Activated naive CD4-positive, alpha-beta T cell treated with anti-CD3 and anti-CD28 coated beads, Interleukin-2, amount 10 ng/mL, durations not matched to agents 7 days and 5 days (primary cell): Measurements from ENCODE around the gene POLR1A.
A peak's percentile ranks its signal among the peaks of the same experiment; 100 is the strongest.

Experiments used
- CTCF ChIA-PET: fragments of 350-600 bp; sonication (Branson Sonifier 250); formaldehyde crosslinking; loops from one replicate; lab custom pipeline; 2021; ENCODE audit warnings: antibody characterized with exemption; lab: Charles Lee
- DNase-seq: peaks from one replicate; pipeline ENCODE4 v3.0.0-alpha.2; 2020
- H3K27ac Mint-ChIP-seq: one replicate; pipeline ENCODE4 v1.8.0; 2021; ENCODE audit warnings: mild to moderate bottlenecking, moderate library complexity, mixed read lengths
- H3K27me3 Mint-ChIP-seq: one replicate; pipeline ENCODE4 v1.8.0; 2021; ENCODE audit warnings: mild to moderate bottlenecking, mixed read lengths
- H3K36me3 Mint-ChIP-seq: one replicate; pipeline ENCODE4 v1.8.0; 2021; ENCODE audit warnings: mixed read lengths
- H3K4me1 Mint-ChIP-seq: one replicate; pipeline ENCODE4 v1.8.0; 2021; ENCODE audit warnings: mixed read lengths
- H3K4me3 Mint-ChIP-seq: one replicate; pipeline ENCODE4 v1.8.0; 2021; ENCODE audit warnings: mild to moderate bottlenecking, moderate library complexity, mixed read lengths
- H3K9me3 Mint-ChIP-seq: one replicate; pipeline ENCODE4 v1.8.0; 2021; ENCODE audit warnings: mixed read lengths

The POLR1A gene

GRCh38 chr2:86048383-86048701 lies 57.3 kb downstream of the POLR1A start:
- DNase-seq, result no peak
- Mint-ChIP-seq H3K36me3 (peaks cover 46% of the 10 kb centered on the region), H3K27ac (no peak overlapping the region), H3K27me3 (no peaks in the 10 kb centered on the region), H3K9me3 (no peaks in the 10 kb centered on the region), H3K4me3 (no peak overlapping the region), H3K4me1 (no peaks in the 10 kb centered on the region)
- CTCF ChIA-PET, result no interaction called here

GRCh38 chr2:86047575-86048382 lies 57.9 kb downstream of the POLR1A start:
- peak overlapping the region; percentile 80 for H3K27ac Mint-ChIP-seq
- H3K27me3 Mint-ChIP-seq, result no peaks in the 10 kb centered on the region
- H3K4me3 Mint-ChIP-seq, result no peak overlapping the region
- H3K9me3 Mint-ChIP-seq, result no peaks in the 10 kb centered on the region
- CTCF ChIA-PET, result no interaction called here
- H3K4me1 Mint-ChIP-seq, result peaks cover 4% of the 10 kb centered on the region
- DNase-seq, result no peak
- H3K36me3 Mint-ChIP-seq, result peaks cover 49% of the 10 kb centered on the region

- H3K4me3 Mint-ChIP-seq, result no peak overlapping the region
- CTCF ChIA-PET, result interaction anchor here (1.2 to 2.2 kb wide), 3 partner anchors 34 to 218 kb away, joined by 3 to 6 read pairs (median 5); partner anchors contain the start of gene ST3GAL5
- peak overlapping the region; percentile 55 for H3K27ac Mint-ChIP-seq
- peaks cover 23% of the 10 kb centered on the region for H3K4me1 Mint-ChIP-seq
- peaks cover 62% of the 10 kb centered on the region for H3K36me3 Mint-ChIP-seq
- H3K9me3 Mint-ChIP-seq, result no peaks in the 10 kb centered on the region
- DNase-seq, result no peak
- no peaks in the 10 kb centered on the region for H3K27me3 Mint-ChIP-seq
Observed at GRCh38 chr2:86045541-86045940, 60.1 kb downstream of the POLR1A start.

- no peaks in the 10 kb centered on the region for H3K27me3 Mint-ChIP-seq
- no peak overlapping the region for H3K4me3 Mint-ChIP-seq
- DNase-seq, result no peak
- CTCF ChIA-PET, result interaction anchor here (2.1 to 2.2 kb wide), 2 partner anchors 155 to 217 kb away, joined by 5 to 6 read pairs; partner anchors contain the start of gene ST3GAL5
- peaks cover 67% of the 10 kb centered on the region for H3K36me3 Mint-ChIP-seq
- no peaks in the 10 kb centered on the region for H3K9me3 Mint-ChIP-seq
- peak overlapping the region; percentile 35 for H3K27ac Mint-ChIP-seq
- H3K4me1 Mint-ChIP-seq, result peaks cover 32% of the 10 kb centered on the region
Observed at GRCh38 chr2:86044614-86045013, 61.1 kb downstream of the POLR1A start.

GRCh38 chr2:86044045-86044444 lies 61.6 kb downstream of the POLR1A start:
- no peak for DNase-seq
- no peak overlapping the region for H3K4me3 Mint-ChIP-seq
- no peak overlapping the region for H3K27ac Mint-ChIP-seq
- no peaks in the 10 kb centered on the region for H3K27me3 Mint-ChIP-seq
- H3K9me3 Mint-ChIP-seq, result no peaks in the 10 kb centered on the region
- H3K4me1 Mint-ChIP-seq, result peaks cover 38% of the 10 kb centered on the region
- CTCF ChIA-PET, result interaction anchor here (2.1 kb wide), 1 partner anchor 155 kb away, joined by 6 read pairs; the partner anchor contains the start of gene ST3GAL5
- peaks cover 67% of the 10 kb centered on the region for H3K36me3 Mint-ChIP-seq

- H3K4me1 Mint-ChIP-seq, result peaks cover 53% of the 10 kb centered on the region
- H3K4me3 Mint-ChIP-seq, result no peak overlapping the region
- no peak for DNase-seq
- no peaks in the 10 kb centered on the region for H3K27me3 Mint-ChIP-seq
- no peaks in the 10 kb centered on the region for H3K9me3 Mint-ChIP-seq
- peak overlapping the region; percentile 99 for H3K27ac Mint-ChIP-seq
- CTCF ChIA-PET, result interaction anchor here (0.9 to 10.1 kb wide), 5 partner anchors 13 to 213 kb away, joined by 3 to 124 read pairs (median 23); partner anchors contain the start of gene ST3GAL5
- peaks cover 68% of the 10 kb centered on the region for H3K36me3 Mint-ChIP-seq
Observed at GRCh38 chr2:86042256-86043168, 63.2 kb downstream of the POLR1A start.

GRCh38 chr2:86039963-86040655 lies 65.6 kb downstream of the POLR1A start:
- CTCF ChIA-PET, result interaction anchor here (1.1 to 10.1 kb wide), 6 partner anchors 29 to 211 kb away, joined by 3 to 124 read pairs (median 13); partner anchors contain the start of gene ST3GAL5
- H3K4me3 Mint-ChIP-seq, result no peak overlapping the region
- H3K36me3 Mint-ChIP-seq, result peaks cover 61% of the 10 kb centered on the region

GRCh38 chr2:86039178-86039962 lies 66.3 kb downstream of the POLR1A start:
- Mint-ChIP-seq H3K36me3 (peaks cover 60% of the 10 kb centered on the region), H3K4me3 (no peak overlapping the region)

More at GRCh38 chr2:86039963-86040655, 65.6 kb downstream of the POLR1A start:
- no peaks in the 10 kb centered on the region for H3K9me3 Mint-ChIP-seq
- H3K27me3 Mint-ChIP-seq, result no peaks in the 10 kb centered on the region
- no peak for DNase-seq
- peak overlapping the region; percentile 99 for H3K27ac Mint-ChIP-seq
- H3K4me1 Mint-ChIP-seq, result peaks cover 78% of the 10 kb centered on the region

GRCh38 chr2:86038291-86039081 lies 67.2 kb downstream of the POLR1A start:
- H3K27me3 Mint-ChIP-seq, result no peaks in the 10 kb centered on the region
- peaks cover 63% of the 10 kb centered on the region for H3K36me3 Mint-ChIP-seq
- H3K4me3 Mint-ChIP-seq, result peak overlapping the region; percentile 62
- peaks cover 94% of the 10 kb centered on the region for H3K4me1 Mint-ChIP-seq
- H3K27ac Mint-ChIP-seq, result peak overlapping the region; percentile 99
- CTCF ChIA-PET, result interaction anchor here (1.1 to 10.1 kb wide), 6 partner anchors 40 to 211 kb away, joined by 3 to 124 read pairs (median 26); partner anchors contain the start of gene ST3GAL5
- peak; percentile 87 for DNase-seq
- no peaks in the 10 kb centered on the region for H3K9me3 Mint-ChIP-seq

More at GRCh38 chr2:86039178-86039962, 66.3 kb downstream of the POLR1A start:
- Mint-ChIP-seq H3K27me3 (no peaks in the 10 kb centered on the region), H3K4me1 (peaks cover 85% of the 10 kb centered on the region), H3K27ac (peak overlapping the region; percentile 99), H3K9me3 (no peaks in the 10 kb centered on the region)
- CTCF ChIA-PET, result interaction anchor here (1.1 to 10.1 kb wide), 5 partner anchors 41 to 212 kb away, joined by 3 to 124 read pairs (median 11); partner anchors contain the start of gene ST3GAL5
- DNase-seq, result peak; percentile 37

- peak overlapping the region; percentile 99 for H3K27ac Mint-ChIP-seq
- H3K9me3 Mint-ChIP-seq, result no peaks in the 10 kb centered on the region
- H3K4me3 Mint-ChIP-seq, result peak overlapping the region; percentile 62
- peaks cover 95% of the 10 kb centered on the region for H3K4me1 Mint-ChIP-seq
- peak; percentile 44 for DNase-seq
- H3K36me3 Mint-ChIP-seq, result peaks cover 62% of the 10 kb centered on the region
- H3K27me3 Mint-ChIP-seq, result no peaks in the 10 kb centered on the region
- CTCF ChIA-PET, result interaction anchor here (0.7 to 10.1 kb wide), 10 partner anchors 38 to 210 kb away, joined by 3 to 124 read pairs (median 10); partner anchors contain the start of gene ST3GAL5
Observed at GRCh38 chr2:86037795-86038192, 67.9 kb downstream of the POLR1A start.

- Mint-ChIP-seq H3K27ac (peak overlapping the region; percentile 99), H3K4me3 (peak overlapping the region; percentile 62), H3K4me1 (peaks cover 95% of the 10 kb centered on the region), H3K27me3 (no peaks in the 10 kb centered on the region), H3K36me3 (peaks cover 62% of the 10 kb centered on the region), H3K9me3 (no peaks in the 10 kb centered on the region)
- CTCF ChIA-PET, result interaction anchor here (0.7 to 10.1 kb wide), 12 partner anchors 10 to 210 kb away, joined by 4 to 124 read pairs (median 10); partner anchors contain the start of gene ST3GAL5
- peak; percentile 46 for DNase-seq
Observed at GRCh38 chr2:86037141-86037794, 68.4 kb downstream of the POLR1A start.
